ENCODE data around the gene DCPS. TPM values are rescaled to one million over a fixed set of nuclear protein-coding genes. Genes with fewer than 3 reads are reported as not detected.
"Not testable (repeated sequence)": the region's sequence is repeated elsewhere in the genome, so short reads cannot be mapped to it uniquely, and the experiment has no call there.

DCPS gene
- total RNA-seq, 1 experiment from 2014 or later: 34.8 TPM

DNA sequence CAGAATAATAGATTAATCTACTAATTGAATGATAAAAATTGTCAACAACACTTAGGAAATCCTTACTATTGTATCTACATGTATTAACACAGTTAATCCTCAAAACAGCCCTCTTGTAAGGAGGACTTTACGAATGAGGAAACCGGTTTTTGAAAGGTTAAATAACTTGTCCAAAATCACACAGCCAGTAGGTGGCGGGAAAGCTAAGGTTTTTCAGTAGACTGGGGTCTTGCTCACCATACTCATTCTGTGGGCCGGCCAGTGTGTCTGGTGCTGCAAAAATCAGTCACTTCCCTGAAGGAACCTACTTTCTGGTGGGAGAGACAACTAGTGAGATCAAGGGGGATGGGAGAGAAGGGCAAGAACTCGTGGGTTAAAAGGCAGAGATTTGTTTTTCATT is 3.8 kb downstream of the DCPS start:
- CTCF ChIA-PET: interaction anchor here (0.7 kb wide), 1 partner anchor 163 kb away, joined by 4 read pairs; no protein-coding TSS in a partner anchor
- Histone ChIP-seq H3K27ac (ENCODE audit: low read length) (no peak overlapping the region), H3K36me3 (ENCODE audit: control insufficient read depth, insufficient read depth, low read length) (no peaks in the 10 kb centered on the region), H3K4me1 (ENCODE audit: control insufficient read depth, insufficient read depth, low read length) (peaks cover 7% of the 10 kb centered on the region; the same call in 1 of the 2 replicates), H3K4me3 (ENCODE audit: low read depth in 2 of 2, low read length in 2 of 2) (no peak overlapping the region), H3K9me3 (ENCODE audit: control insufficient read depth, insufficient read depth, low read depth, low read length) (no peaks in the 10 kb centered on the region), H3K27me3 (ENCODE audit: control insufficient read depth, insufficient read depth, low read length) (no peaks in the 10 kb centered on the region)
- no TSS peak for BruUV-seq (replicated peaks)
- POLR2A ChIA-PET: no interaction called here
- in situ Hi-C loops (cut with HindIII; ENCODE audit: low pct_unique_long_range_greater_than_20kb, low sequenced_read_pairs) (no loop called here), intact Hi-C loops (cut with micrococcal nuclease; ENCODE audit: unreplicated experiment) (no loop called here)
- no peak for ATAC-seq
- no peak for TF ChIP-seq SIN3A (IDR thresholded peaks at IDR 0.05; ENCODE audit: borderline replicate concordance, insufficient read depth, low read depth, low read length)
- TF ChIP-seq POLR2AphosphoS5 (IDR thresholded peaks at IDR 0.05; ENCODE audit: low read depth, low read length): no peak
- TF ChIP-seq, protein P1, sequence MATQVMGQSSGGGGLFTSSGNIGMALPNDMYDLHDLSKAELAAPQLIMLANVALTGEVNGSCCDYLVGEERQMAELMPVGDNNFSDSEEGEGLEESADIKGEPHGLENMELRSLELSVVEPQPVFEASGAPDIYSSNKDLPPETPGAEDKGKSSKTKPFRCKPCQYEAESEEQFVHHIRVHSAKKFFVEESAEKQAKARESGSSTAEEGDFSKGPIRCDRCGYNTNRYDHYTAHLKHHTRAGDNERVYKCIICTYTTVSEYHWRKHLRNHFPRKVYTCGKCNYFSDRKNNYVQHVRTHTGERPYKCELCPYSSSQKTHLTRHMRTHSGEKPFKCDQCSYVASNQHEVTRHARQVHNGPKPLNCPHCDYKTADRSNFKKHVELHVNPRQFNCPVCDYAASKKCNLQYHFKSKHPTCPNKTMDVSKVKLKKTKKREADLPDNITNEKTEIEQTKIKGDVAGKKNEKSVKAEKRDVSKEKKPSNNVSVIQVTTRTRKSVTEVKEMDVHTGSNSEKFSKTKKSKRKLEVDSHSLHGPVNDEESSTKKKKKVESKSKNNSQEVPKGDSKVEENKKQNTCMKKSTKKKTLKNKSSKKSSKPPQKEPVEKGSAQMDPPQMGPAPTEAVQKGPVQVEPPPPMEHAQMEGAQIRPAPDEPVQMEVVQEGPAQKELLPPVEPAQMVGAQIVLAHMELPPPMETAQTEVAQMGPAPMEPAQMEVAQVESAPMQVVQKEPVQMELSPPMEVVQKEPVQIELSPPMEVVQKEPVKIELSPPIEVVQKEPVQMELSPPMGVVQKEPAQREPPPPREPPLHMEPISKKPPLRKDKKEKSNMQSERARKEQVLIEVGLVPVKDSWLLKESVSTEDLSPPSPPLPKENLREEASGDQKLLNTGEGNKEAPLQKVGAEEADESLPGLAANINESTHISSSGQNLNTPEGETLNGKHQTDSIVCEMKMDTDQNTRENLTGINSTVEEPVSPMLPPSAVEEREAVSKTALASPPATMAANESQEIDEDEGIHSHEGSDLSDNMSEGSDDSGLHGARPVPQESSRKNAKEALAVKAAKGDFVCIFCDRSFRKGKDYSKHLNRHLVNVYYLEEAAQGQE (IDR thresholded peaks at IDR 0.05; ENCODE audit: insufficient read depth in 1 of 2, low read depth in 2 of 2, low read length in 1 of 2): no peak
- no peak for TF ChIP-seq TCF7L2 (IDR thresholded peaks at IDR 0.05; ENCODE audit: low read depth, low read length)
- TF ChIP-seq, protein P2, sequence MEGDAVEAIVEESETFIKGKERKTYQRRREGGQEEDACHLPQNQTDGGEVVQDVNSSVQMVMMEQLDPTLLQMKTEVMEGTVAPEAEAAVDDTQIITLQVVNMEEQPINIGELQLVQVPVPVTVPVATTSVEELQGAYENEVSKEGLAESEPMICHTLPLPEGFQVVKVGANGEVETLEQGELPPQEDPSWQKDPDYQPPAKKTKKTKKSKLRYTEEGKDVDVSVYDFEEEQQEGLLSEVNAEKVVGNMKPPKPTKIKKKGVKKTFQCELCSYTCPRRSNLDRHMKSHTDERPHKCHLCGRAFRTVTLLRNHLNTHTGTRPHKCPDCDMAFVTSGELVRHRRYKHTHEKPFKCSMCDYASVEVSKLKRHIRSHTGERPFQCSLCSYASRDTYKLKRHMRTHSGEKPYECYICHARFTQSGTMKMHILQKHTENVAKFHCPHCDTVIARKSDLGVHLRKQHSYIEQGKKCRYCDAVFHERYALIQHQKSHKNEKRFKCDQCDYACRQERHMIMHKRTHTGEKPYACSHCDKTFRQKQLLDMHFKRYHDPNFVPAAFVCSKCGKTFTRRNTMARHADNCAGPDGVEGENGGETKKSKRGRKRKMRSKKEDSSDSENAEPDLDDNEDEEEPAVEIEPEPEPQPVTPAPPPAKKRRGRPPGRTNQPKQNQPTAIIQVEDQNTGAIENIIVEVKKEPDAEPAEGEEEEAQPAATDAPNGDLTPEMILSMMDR (IDR thresholded peaks at IDR 0.05): no peak
- no peak for DNase-seq (ENCODE audit: low read depth, low spot score)

DNA sequence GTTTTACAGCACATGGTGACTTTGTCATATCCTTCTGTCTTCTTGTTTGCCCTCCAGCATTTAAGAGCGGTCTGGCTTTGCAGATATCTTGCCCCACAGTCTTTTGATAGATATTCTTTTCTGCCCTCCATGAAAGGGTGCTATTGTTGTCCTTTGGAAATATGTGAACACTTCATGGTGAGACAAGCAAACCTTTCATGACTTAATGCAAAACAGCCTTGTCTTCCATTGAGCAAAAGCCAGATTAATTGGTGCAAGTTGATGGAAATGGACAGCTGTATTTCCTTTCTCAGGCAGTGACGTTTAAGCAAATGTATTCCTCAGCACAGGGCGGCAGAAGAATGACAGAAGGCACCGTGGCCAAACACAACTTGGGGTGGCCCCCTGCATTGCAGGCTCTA is 4.4 kb downstream of the DCPS start:
- TF ChIP-seq, protein P2 (IDR thresholded peaks at IDR 0.05): no peak
- TF ChIP-seq SIN3A (IDR thresholded peaks at IDR 0.05; ENCODE audit: borderline replicate concordance, insufficient read depth, low read depth, low read length): no peak
- TF ChIP-seq, protein P1 (IDR thresholded peaks at IDR 0.05; ENCODE audit: insufficient read depth in 1 of 2, low read depth in 2 of 2, low read length in 1 of 2): no peak
- TF ChIP-seq POLR2AphosphoS5 (IDR thresholded peaks at IDR 0.05; ENCODE audit: low read depth, low read length): no peak
- TF ChIP-seq TCF7L2 (IDR thresholded peaks at IDR 0.05; ENCODE audit: low read depth, low read length): no peak
- no peak for ATAC-seq
- intact Hi-C loops (cut with micrococcal nuclease; ENCODE audit: unreplicated experiment) (no loop called here), in situ Hi-C loops (cut with HindIII; ENCODE audit: low pct_unique_long_range_greater_than_20kb, low sequenced_read_pairs) (no loop called here)
- Histone ChIP-seq H3K4me1 (ENCODE audit: control insufficient read depth, insufficient read depth, low read length) (peaks cover 6% of the 10 kb centered on the region; the same call in 1 of the 2 replicates), H3K27me3 (ENCODE audit: control insufficient read depth, insufficient read depth, low read length) (no peaks in the 10 kb centered on the region), H3K4me3 (ENCODE audit: low read depth in 2 of 2, low read length in 2 of 2) (no peak overlapping the region), H3K27ac (ENCODE audit: low read length) (no peak overlapping the region), H3K36me3 (ENCODE audit: control insufficient read depth, insufficient read depth, low read length) (no peaks in the 10 kb centered on the region), H3K9me3 (ENCODE audit: control insufficient read depth, insufficient read depth, low read depth, low read length) (no peaks in the 10 kb centered on the region)
- ChIA-PET POLR2A (no interaction called here), CTCF (no interaction called here)
- no TSS peak for BruUV-seq (replicated peaks)
- no peak for DNase-seq (ENCODE audit: low read depth, low spot score)

DNA sequence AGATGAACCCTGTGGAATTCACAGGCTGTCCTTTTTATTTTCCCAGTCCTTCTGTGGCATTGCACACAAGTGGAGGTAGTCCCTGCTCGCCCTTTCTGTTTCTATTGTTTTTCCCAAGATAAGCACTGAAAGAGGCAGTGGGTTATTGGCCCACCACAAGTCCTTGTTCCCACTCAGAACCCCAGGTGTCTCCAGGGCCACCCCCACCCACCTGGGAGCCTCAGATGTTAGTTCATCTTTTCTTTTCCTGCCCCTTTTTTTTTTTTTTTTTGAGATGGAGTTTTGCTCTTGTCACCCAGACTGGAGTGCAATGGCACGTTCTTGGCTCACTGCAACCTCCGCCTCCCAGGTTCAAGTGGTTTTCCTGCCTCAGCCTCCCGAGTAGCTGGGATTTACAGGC is 4.9 kb downstream of the DCPS start:
- H3K36me3 ChIP-seq (ENCODE audit: control insufficient read depth, insufficient read depth, low read length); CTCF ChIA-PET; H3K4me3 ChIP-seq (ENCODE audit: low read depth in 2 of 2, low read length in 2 of 2); POLR2A ChIA-PET; ATAC-seq; H3K27me3 ChIP-seq (ENCODE audit: control insufficient read depth, insufficient read depth, low read length); BruUV-seq (replicated peaks); in situ Hi-C loops (cut with HindIII; ENCODE audit: low pct_unique_long_range_greater_than_20kb, low sequenced_read_pairs); H3K4me1 ChIP-seq (ENCODE audit: control insufficient read depth, insufficient read depth, low read length); DNase-seq (ENCODE audit: low read depth, low spot score); intact Hi-C loops (cut with micrococcal nuclease; ENCODE audit: unreplicated experiment); H3K27ac ChIP-seq (ENCODE audit: low read length); H3K9me3 ChIP-seq (ENCODE audit: control insufficient read depth, insufficient read depth, low read depth, low read length): not testable (repeated sequence)
